GM19023 (cell line): ENCODE results near the gene KRTAP10-1.
"Not testable (repeated sequence)": the region's sequence is repeated elsewhere in the genome, so short reads cannot be mapped to it uniquely, and the experiment has no call there.

Source experiments
- ATAC-seq: cut with Tn5 transposase; IDR thresholded peaks from one replicate; pipeline ENCODE4 v1.9.1; 2021; ENCODE audit warnings: mild to moderate bottlenecking, moderate library complexity; ENCODE audit not compliant: unreplicated experiment

The KRTAP10-1 gene

DNA sequence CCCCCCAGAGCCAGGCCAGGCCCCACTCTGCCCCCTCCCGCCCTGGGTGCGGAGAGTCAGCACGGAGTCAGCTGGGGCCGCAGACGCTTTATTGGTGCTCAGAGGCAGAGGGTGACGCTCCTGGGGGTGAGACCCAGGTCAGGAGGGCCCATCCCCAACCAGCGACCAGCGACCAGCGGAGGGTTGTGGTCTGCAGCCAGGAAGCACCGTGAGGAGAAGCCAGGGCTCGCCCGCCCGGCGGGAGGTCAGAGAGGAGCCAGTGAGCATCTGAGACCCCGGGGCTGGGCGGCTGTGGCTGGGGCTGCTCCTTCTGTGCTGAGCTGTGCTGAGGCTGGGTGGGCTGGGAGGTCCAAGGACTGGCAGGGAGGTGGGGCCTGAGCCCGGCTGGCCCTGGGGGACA, 10.3 kb upstream of the KRTAP10-1 start:
- not testable (repeated sequence) for ATAC-seq

DNA sequence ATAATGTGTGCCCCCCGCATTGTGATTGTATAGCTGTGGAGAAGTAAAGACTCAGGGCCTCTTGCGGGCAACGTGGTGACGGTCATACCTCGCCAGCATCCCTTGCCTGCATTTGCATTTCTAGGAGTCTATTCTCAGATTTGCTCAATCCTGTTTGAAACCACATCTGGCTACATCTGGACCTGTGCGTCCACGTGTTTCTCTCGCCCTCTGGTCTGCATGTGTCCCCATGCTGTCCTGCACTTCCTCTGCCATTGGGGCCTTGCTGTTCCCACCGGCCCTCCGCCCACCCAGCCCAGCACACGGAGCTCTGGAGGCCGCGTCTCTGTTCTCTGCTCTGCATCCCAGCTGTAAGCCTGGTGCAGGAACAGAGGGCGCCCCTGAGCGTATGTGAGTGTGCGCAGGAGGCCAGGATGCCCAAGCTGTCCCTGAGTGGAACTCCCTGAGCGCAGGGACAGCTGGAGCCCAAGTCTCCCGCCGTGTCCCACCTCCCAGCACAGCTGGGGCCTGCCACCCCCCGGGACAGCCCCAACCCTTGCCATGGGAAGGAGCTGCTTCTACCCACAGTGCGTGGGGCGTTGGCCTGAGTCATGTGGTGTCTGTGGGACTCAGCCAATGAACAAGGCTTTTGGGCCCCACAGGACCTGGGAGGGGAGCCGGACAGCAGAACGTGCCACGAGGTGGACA, 9.7 kb upstream of the KRTAP10-1 start:
- ATAC-seq: no peak

DNA sequence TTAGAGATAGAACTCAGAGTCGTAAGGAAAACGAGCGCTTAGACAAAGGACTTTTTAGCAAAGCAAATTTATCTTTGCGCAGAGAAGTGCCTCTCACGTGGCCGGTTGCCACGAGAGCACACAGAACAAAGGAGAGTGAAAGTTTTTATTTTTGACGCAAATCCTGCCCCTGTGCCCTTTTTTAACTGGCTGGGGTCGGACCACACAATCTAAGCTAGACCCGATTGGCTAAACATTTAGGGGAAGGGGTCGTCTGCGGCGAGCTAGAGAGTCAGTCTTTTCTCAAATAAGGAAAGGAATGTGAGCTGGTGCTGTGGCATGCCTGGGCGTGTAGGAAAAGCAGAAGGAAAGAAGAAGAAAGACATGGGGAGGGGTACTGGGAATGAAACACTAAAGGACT, 8.9 kb upstream of the KRTAP10-1 start:
- no peak for ATAC-seq

DNA sequence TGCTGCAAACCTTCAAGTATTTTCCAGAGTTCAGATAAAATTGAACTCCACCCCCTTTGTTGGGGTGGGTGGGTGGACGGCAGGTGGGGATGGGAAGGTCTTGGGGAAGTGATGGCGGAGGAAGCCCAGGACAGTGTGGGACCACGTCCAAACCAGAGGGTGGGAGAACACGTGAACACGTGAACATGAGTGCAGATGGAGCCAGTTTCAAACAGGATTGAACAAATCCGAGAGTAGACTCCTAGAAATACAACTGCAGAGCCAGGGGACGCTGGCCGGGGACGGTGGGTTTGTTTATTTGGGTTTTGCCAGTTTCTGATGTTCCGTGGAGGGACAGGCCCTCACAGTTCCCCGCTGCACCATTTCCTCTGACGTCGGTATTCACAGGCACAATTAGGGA, 8.4 kb upstream of the KRTAP10-1 start:
- ATAC-seq: no peak

GRCh38 chr21:44547656-44548331, 7.8 kb upstream of the KRTAP10-1 start:
- ATAC-seq: no peak

- no peak for ATAC-seq
Observed at GRCh38 chr21:44544566-44544965, 4.6 kb upstream of the KRTAP10-1 start.

- ATAC-seq: no peak
Observed at GRCh38 chr21:44542716-44543115, 2.7 kb upstream of the KRTAP10-1 start.

DNA sequence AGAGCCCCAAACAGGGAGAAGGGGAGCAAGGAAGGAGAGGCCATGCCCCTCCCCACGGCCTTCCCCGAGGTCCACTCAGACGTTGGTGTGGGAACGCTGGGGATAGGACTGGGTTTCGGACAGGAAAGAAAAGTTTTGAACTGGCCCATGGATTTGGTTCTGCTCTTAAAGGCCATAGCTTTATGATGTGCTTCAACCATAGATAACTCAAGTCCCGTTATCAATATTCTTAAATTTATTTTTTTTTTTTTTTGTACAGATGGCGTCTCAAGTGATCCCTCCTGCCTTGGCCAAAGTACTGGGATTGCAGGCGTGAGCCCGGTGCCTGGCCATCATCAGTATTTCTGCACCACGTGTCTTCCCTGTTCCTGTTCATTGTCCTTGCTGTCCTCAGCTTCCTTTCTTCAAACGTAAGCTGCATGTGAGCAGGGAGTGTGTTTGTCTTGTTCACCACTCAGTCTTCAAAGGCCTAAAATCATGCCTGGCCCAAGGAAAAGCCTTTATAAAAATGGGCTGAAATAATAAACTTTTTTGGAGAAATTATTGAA, 820 bp upstream of the KRTAP10-1 start:
- ATAC-seq: no peak

GRCh38 chr21:44539046-44539445, 949 bp downstream of the KRTAP10-1 start:
- no peak for ATAC-seq

DNA sequence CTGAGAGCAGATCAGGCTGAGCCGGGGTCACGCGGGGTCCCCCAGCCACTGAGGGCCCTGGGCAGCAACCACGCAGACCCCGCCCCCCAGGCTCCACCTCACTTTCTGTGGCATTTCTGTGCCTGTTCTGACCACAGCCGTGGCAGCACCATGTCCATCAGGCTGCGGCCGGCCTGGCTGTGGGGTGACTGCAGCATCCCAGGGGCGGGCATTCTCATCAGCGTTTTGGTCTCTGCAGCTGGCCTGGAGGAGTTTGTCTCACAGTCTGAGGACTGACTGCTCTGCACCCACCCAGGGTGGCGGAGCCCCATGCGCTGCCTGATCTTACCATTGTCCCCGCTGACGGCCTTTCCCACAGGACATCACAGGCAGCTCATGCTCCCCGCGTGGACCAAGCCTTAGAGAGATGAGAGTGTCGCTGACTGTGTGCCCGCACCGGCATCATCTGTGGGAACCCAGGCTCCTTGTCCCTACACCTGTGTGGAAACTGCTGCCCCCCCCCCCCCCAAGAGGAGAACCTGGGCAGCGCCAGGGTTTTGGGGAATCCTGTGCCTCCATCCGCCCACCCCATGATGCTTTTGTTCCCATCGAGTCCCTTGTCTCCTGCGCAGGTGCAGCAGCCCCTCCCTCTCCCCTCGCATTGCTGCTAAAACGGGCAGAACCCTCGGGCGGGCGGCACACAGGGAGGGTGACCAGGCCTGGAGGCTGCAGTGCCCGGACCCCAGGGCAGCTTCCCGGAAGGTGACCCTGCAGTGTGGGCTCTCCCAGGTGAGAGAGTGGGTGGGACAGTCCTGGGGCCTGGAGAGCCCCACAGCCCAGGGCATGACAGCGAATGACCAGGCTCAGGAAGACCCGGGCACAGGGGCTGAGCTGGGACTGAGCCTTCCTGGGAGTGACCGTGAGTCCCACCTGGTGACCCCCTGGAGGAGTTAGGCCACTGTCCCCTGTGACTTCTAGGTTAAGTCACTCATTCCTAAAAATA, 1.8 kb downstream of the KRTAP10-1 start:
- ATAC-seq: no peak

DNA sequence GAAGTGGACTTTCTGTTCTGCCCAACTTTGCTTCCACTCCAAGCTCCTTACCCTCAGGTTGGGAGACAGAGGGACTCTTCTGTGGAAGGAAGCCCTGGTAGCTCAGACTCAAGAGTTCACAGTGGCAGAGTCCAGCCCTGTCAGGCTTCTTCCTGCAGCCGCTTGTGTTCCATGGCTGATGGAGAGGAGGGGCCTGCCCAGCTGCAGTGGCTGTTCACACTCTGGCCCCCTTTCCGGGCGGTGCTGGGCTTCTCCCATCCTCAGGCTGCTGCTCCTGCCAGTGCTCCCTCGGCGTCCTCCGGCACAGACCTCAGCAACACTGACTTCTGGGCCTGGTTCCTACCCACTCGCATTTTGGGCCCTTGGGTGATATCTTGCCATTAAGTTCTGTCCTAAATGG, 4.0 kb downstream of the KRTAP10-1 start:
- no peak for ATAC-seq

DNA sequence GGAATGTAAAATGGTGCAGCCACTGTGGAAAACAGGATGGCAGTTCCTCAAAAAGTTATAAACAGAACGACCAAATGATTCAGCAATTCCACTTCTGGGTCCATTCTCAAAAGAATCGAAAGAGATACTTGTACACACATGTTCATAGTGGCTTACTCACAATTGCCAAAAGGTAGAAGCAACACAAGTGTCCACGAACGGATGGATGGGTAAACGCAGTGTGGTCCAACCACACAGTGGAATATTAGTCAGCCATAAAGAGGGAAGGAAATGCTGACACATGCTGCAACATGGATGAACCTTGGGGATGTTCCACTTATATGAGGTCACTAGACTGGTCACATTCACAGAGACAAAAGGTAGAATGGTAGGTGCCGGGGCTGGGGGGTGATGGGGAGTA, 5.3 kb downstream of the KRTAP10-1 start:
- ATAC-seq: no peak

GRCh38 chr21:44533891-44534627, 5.9 kb downstream of the KRTAP10-1 start:
- no peak for ATAC-seq

GRCh38 chr21:44533121-44533890, 6.7 kb downstream of the KRTAP10-1 start:
- no peak for ATAC-seq

DNA sequence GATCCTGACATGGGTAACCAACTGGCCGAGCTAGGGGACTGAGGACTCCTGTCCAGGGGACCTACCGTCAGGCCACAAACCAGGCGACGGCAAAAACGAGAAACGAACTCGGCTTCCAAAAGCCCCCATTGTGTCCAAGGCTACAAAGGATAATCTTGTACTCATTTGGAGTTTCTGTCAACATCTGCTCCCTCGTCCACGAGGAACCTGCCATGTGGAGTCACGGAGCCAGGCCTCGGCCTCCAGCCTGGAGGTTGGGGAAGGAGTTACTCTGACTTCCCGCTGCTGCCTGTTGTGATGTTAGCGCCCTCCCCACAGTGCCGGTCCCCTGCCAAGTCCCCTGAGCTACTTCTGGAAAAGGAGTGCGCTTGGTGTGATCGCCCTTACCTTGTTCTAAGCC, 7.3 kb downstream of the KRTAP10-1 start:
- ATAC-seq: no peak

GRCh38 chr21:44531606-44532564, 8.1 kb downstream of the KRTAP10-1 start:
- no peak for ATAC-seq

DNA sequence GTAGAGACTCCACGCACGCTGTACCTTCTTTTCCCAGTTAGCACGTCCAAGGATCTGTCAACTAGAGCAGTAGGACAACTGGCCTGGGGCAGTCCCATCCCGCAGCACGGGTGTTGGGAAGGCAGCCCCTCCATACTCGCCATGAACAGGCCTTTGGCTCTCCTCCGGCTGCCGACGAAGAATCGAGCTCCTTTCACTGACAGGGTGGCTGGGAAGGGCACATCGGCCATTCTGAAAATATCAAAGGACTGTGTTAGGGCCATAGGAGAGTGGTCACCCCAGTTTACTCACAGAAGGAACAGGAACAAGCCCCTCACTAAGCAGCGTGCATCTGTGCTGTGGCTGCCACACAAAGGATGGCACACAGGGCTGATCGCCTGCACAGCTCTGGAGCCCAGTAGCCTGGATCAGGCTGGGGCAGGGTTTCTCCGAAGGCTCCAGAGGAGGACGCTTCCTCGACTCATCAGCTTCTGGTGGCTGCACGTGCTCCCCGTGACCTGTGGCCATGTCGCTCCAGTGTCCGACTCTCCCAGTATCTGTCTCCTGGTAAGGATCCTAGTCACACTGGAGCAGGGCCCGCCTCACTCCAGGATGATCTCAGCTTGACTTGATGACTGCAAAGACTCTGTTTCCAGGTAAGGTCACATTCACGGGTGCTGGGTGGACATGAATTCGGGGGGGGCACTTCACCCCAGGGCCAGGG, 8.9 kb downstream of the KRTAP10-1 start:
- ATAC-seq: no peak
